ENCODE measurements around the gene HSCB.
"Not testable (repeated sequence)": the region's sequence is repeated elsewhere in the genome, so short reads cannot be mapped to it uniquely, and the experiment has no call there.

Gene HSCB

DNA sequence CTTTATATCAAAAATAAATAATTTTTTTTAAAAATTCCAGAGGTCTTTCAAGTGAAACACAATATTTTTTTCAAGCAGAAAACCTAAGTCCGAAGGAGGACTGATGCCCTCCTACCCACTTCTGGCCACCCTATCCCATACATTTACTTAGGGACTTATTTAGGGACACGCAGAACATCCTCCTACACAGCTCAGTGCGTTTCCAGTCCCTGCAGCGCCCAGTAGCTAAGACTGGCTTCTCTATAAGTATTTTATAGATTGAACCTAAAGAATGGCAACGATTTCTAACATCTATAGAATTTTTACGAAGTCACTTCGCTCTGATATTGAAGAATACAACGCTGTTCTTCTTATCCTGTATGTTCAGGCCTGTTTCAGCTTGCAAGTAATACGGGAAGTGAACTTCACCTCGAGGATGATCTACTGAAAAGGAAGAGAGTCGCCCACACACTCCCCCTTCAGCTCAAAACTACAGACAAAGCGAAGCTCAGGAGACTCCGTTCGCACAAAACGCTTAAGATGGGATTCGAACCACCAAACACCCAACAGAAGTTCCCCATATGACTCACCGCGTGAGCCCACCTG, 547 bp upstream of the HSCB start:
- DNase-seq = no peak

DNA sequence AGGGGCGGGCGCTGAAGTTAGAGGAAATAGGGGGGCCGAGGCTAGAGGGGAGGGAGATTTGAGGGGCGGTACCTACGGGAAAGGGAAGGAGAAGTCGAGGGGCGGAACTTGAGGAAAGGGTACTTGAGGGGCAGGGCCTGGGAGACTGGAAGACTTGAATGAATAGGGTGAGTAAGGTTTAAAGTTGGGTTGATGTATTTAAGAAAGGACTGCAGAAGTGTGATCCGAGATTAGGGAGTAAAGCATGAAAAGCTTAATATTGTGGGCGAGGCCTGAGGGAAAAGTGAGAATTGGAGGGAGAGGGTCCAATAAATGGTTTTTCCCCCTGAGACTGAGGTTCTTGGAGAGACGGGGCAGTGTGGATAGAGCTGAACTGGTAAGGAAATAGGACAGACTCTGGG, 723 bp downstream of the HSCB start:
- DNase-seq = no peak

DNA sequence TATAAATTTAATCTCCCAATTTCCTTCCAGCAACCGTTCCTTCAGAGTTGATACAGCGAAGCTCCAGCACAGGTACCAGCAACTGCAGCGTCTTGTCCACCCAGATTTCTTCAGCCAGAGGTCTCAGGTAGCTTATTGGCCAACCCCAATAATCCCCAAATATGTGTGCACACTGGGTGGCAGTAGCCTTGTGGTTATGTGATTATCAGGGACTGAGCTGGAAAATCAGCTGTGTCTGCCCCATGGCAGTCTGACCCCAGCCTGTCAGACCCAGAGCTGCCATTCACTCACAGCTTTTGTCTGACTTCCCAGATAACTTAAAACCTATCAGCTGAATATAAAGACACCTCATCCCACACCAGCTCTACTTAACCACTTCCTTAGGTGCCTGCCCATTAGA, 2.0 kb downstream of the HSCB start:
- DNase-seq = no peak

DNA sequence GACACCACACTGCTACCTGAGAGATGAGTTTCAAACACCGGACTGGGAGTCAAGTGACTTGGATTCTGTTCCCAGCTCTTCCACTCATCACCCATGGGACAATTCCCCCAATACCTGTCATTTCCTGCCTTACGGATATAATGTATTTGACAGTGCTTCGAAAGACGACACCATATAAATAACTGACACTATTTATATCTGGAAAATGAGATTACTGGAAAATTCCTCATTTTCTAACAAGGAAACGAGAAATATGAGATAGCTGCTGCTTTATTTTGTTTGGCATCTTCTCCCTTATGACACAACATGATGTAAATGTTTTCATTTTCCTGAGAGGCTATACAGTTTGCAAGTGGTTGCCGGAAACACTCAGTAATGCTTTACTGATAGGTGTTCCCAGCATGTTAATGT, 8.6 kb downstream of the HSCB start:
- DNase-seq = no peak

DNA sequence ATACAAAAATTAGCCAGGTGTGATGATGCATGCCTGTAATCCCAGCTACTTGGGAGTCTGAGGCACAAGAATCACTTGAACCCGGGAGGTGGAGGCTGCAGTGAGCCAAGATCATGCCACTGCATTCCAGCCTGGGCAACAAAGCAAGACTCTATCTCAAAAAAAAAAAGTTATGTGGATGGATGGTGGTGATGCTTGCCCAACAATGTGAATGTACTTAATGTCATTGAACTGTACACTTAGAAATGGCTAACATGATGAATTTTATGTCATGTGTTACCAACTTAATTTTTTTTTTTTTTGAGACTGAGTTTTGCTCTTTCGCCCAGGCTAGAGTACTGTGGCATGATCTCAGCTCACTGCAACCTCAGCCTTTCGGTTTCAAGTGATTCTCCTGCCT, 12.7 kb downstream of the HSCB start:
- not testable (repeated sequence) for DNase-seq

DNA sequence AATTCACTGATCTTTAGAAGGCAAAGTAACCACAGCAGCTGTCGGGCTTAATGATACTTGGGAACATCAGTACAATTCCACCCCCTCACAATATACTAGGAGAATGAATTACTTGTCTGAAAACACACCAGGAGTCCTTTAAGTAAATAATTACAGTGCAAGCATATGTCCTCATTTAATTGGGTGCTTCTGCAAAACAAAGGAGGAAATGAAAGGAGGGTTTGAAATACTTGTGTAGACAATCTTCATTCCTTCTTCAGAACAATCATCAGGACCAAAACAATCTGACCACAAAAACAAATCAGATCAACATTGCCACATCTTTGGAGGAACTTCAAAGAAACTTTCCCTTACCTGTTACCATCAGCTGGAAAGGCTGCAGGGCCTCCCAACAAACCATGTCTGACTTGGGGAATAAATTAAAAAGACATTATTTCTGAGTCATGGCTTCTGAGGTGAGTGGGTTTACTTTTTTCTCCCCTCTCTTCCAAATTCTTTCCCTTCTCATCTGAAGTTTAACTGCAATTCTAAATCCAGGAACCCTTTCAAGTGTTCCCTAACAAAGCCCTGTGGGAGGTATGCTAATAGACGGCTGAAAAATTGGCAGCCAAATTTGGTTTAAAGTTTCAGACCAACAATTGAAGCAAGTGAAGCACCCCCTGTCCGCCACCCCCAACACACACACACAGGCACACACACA, 18.2 kb downstream of the HSCB start:
- no peak for DNase-seq

DNA sequence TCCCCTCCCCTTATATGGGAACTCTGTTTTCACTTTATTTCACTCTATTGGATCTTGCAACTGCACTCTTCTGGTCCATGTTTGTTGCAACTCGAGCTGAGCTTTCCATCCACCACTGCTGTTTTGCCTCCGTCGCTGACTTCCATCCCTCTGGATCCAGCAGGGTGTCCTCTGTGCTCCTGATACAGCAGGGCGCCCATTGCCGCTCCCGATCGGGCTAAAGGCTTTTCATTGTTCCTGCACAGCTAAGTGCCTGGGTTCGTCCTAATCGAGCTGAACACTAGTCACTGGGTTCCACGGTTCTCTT, 19.6 kb downstream of the HSCB start:
- no peak for DNase-seq

DNA sequence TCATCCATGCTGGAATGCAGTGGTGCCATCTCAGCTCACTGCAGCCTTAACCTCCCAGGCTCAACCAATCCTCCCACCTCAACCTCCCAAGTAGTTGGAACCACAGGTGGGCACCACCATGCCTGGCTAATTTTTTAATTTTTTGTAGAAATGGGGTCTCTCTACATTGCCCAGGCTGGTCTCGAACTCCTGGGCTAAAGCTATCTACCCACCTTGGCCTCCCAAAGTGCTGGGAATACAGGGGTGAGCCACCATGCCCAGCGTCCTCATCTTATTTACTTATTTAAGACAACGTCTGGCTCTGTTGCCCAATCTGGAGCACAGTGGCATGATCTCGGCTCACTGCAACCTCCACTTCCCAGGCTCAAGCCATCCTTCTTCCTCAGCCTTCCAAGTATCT, 20.2 kb downstream of the HSCB start:
- not testable (repeated sequence) for DNase-seq

DNA sequence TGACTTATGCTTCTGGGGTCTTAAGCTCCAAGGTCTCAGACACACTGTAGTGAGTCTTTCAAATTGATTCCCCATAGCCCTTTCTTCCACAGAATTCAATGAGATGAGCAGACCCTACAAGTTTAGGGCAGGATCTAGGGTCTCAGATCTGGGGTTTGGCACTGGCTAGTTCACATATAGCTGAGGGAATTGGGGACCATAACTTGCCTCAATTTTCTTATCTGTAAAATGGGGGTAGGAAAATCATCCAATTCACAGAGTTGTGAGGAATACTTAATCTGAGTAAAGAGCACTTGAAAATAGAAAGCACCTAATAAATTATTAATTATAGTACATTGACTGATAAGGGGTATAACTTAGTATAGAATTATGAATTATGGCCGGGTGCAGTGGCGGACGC, 24.8 kb downstream of the HSCB start:
- no peak for DNase-seq

DNA sequence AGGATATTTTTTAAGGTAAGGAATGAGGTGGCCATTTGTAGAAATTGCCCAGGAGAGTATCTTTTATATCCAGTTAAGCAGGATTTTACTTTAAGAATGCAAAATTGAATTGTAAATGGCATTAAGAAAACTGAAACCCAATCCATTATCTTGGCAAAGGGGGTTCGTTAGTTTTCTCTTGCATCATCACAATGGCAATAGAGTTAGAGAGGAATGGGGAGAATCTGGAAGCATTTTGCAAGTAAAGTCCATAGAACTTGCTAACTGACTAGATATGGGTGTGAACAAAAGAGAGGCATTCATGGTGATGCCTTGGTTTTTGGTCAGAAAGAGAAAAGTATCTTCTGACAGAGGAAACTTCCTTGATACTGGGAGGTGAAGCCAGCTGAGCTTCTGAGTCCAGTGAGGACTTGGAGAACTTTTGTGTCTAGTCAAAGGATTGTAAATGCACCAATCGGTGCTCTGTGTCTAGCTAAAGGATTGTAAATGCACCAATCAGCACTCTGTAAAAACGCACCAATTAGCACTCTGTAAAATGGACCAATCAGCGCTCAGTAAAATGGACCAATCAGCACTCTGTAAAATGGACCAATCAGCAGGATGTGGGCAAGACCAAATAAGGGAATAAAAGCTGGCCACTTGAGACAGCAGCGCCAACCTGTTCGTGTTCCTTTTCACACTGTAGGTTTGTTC, 27.0 kb downstream of the HSCB start:
- no peak for DNase-seq

DNA sequence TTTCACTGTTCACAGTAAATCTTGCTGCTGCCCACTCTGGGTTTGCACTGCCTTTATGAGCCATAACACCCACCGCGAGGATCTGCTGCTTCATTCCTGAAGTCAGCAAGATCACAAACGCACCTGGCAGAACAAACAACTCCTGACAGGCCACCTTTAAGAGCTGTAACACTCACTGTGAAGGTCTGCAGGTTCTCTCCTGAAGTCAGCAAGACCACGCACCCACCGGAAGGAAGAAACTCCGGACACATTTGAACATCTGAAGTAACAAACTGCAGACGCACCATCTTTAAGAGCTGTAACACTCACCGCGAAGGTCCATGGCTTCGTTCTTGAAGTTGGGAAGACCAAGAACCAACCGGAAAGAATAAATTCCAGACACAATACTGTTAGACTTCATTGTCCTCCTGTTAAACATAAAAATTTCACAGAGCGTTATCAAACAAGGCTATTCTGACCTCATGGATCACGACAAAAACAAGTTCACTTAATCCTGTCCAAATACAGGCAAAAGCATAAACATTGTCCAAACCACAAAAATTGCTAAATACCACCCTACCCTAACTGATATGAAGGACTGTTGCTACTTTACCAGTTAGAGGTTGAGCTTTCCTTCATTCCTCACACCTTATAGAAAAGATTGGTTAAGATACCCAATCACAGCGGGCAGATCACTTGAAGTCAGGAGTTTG, 27.7 kb downstream of the HSCB start:
- no peak for DNase-seq

DNA sequence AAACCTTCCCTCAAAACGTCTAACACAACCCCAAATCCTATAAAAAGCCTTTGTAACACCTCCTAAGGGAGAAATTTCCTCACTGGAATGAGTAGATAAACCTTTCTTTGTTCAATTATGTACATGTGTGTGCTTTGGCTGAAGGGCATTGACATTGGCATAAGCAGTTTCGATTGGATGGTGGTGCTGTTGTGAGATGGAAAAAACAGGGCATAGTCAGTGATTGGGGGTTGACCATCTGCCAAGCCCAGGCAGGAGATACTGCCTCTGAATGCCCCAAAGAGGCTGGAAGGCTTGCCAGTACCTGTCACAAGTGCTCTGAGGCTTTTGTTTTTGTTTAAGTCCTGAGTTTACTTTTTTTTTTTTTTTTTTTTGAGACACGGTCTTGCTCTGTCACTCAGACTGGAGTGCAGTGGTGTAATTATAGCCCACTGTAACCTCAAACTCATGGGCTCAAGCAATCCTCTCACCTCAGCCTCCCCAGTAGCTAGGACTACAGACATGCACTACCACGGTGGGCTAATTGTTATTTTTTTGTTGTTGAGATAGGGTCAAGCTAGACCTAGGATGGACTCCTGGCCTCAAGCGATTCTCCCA, 29.5 kb downstream of the HSCB start:
- DNase-seq = no peak

DNA sequence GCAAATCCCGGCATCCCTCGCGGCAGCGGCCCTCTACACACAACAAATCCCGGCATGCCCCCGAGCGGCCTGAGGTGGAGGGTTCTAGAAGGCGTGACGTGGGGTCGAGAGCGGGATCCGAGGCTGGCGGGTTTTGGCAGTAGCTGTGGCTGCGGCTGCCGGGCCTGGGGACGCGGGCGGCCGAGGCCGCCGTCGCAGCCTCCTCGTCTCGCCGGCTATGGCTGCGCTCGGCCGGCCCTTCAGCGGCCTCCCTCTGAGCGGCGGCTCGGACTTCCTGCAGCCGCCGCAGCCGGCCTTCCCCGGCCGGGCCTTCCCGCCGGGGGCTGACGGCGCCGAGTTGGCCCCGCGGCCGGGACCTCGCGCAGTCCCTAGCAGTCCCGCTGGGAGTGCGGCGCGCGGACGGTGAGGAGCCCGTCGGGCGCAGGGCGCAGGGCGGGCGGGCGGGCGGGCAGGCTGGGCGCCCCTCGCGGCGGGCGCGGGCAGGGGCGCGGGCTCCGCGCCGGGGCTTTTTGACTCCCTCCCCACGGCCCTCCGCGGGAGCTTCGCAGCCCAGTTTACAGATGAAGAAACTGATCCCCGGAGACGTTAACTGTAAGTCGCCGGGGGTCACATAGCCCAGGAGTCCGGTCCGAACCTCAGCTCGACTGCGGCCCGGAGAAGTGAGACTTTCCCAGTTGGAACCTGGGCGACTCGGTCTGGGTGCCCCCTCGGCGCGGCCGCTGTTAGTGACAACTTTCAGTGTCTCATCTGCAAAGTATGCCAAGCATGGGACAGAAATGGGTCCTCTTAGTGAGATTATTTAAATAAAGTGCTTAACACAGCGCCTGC, 31.0 kb downstream of the HSCB start, which contains the start of gene CCDC117:
Gene CCDC117 (plus strand): TSS at position 63 of the 828 bp plus-strand sequence. CDS start 155 bp downstream, at position 218.
- peak; percentile 91 to 92 for DNase-seq

DNA sequence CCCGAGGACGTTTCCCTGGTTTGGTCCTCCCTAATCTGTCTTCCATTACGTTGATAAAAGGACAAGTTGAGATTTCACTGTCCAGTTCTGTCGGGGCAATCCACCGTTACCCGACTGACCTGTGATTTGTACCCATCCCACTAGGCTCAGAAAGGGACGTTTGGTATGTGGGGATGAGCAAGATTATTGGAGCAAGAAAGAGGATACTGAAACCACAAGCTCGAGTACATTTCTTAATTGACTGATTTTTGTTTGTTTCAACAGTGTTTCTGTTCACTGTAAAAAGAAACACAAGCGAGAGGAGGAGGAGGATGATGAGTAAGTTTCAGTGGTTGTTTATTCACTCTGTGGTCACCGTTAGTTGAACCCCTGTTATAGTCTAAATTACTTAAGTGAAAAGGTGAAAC, 31.6 kb downstream of the HSCB start:
- DNase-seq = no peak

DNA sequence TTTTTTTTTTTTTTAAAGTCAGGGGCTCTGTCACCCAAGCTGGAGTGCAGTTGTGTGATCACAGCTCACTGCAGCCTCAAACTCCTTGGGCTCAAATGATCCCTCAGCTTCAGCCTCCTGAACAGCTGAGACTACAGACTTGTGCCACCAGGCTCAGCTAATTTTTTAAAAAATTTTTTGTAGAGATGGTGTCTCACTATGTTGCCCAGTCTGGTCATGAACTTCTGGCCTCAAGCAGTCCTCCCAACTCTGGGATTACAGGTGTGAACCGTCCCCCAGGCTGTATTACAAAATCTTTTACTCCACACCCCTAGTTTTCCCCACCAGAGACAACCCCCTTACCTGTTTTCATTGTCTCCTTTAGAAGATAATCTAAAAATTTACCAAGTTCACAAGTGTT, 32.5 kb downstream of the HSCB start:
- no peak for DNase-seq

DNA sequence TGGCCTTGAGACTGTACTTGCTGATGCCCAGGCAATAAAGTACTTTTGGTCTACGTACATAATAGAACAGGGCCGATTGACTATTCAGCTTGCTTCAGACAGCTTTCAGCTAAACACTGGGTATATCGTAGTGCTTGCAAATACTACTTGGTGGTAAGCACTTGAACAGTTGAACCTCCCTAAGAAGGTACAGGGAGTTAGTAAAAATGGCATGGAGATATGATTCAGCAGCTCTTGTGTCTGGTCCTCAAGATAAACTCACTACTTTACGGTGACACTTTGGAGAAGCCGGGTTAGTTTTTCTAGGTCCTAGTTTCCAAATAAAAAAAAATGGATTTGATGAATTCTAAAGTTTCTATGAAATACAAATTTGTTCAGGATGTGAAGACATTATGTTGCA, 38.0 kb downstream of the HSCB start:
- no peak for DNase-seq

DNA sequence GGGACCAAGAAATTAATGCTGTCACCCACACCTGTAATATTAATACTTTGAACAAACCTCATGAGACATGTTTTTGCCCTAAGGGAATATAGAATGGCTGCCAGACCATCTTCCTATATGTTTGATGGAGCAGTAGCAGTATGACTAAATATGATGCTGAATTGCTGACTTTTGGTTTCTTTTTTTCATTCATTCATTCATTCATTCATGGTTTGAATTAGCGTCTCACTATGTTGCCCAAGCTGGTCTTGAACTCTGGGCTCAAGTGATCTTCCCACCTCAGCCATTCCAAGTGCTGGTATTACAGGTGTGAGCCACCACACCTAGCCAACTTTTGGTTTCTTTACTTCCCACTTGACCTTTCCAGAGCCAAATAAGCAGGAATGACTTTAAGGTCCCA, 38.5 kb downstream of the HSCB start:
- DNase-seq = no peak

DNA sequence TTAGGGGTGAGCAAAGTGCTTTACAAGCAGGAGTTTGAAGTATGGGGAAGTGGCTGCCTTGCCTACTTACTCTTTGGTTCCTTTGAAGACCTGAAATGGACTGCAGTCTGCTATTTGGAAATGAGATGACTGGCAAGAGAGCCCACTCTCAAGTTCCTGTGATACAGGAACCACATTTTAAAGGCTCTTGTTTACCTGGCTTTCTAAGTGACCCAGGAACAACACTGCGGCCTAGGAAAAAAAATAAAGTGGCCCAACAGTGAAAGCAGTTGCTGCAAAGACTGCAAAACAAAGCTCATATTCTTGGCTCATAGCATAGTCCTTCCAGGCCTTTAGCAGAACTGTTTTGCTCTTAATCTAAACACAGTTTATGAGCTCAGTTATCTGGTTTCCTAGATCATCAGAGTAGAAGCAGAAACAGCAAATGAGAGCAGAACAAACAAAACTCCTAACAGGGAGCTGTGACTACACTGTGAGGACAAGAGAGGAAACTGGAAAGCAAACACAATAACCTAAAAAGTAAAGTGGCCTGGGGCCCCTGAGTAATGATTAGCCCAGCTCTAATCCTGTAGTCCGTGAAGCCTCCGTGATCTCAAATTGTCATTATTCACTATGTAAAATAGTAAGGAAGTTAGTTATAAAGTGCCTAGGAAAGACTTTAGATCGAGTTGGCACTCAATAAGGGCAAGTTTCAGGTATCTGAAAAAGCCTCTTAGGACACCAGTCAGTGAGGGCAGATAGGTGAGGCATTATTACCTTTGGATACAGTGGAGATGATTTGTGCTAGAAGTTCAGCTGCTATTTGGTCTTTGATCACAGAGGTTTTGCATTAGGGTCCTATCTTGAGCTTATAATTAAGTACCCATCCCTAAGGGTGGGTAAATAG, 42.2 kb downstream of the HSCB start:
- no peak for DNase-seq

DNA sequence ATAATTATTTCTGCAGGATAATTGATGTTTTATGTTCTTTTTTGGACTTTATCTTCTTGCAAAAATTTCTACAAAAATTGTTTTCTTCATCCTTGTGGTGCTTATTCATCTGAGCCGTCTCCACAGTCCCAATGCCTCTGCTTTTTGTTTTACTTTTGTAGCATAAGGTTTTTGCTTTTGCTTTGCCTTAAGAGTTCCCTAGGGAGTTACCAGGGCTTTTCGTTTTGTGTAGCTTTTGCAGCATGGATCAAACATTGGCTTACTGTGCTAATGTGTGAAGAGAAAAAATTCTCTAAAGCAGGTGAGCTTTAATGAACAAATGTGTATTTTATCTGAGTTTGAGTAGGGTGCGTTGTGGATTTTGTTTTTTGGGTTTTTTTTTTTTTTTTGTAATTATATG, 46.8 kb downstream of the HSCB start:
- DNase-seq = no peak

DNA sequence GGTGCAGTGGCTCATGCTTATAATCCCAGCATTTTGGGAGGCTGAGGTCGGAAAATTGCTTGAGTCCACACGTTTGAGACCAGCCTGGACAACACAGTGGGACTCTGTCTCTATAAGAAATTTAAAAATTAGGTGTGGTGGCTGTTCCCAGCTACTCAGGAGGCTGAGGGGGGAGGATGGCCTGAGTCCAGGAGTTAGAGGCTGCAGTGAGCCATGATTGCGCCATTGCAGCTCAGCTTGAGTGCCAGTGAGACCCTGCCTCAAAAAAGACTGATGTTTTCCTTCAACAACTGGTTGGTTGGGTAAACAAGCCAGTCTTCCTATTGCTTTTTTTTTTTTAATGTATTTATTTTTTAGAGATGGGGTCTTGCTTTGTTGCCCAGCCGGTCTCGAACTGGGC, 49.3 kb downstream of the HSCB start:
- DNase-seq = no peak

DNA sequence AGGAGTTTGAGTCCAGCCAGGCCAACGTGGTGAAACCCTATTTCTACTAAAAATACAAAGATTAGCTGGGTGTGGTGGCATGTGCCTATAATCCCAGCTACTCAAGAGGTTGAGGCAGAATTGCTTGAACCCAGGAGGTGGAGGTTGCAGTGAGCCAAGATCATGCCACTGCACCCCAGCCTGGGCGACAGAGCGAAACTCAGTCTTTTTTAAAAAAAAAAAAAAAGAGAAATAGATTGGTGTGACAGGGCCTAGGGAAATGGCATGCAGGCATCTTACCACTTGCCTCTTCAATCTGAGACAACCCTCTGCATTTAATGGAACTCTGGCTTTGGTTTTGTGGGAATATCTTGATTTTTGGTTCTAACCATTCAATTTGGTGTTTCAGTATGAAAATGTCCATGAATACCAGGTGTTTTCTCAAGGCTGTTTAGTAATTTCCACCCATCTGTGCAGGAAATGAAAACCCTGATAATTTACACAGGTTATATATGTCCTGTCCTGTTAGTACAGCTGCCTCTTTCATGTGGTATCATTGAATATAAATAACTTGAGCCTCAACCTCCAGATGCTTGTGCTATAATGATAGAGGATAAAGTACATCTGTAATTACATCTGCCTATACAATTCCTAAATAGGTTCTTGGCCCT, 50.1 kb downstream of the HSCB start:
- DNase-seq = no peak
